Stimulated activated CD8-positive, alpha-beta memory T cell treated with anti-CD3 and anti-CD28 coated beads, Interleukin-7, amount 100 ng/mL, for 4 hours (primary cell): ENCODE measurements around the gene RAB6B.

ENCODE experiments used
- DNase-seq, 2 donors: peaks; one replicate each; pipeline ENCODE4 v3.0.0-alpha.2; 2020; ENCODE audit warnings: low read depth in 2 of 2

Gene RAB6B

DNA sequence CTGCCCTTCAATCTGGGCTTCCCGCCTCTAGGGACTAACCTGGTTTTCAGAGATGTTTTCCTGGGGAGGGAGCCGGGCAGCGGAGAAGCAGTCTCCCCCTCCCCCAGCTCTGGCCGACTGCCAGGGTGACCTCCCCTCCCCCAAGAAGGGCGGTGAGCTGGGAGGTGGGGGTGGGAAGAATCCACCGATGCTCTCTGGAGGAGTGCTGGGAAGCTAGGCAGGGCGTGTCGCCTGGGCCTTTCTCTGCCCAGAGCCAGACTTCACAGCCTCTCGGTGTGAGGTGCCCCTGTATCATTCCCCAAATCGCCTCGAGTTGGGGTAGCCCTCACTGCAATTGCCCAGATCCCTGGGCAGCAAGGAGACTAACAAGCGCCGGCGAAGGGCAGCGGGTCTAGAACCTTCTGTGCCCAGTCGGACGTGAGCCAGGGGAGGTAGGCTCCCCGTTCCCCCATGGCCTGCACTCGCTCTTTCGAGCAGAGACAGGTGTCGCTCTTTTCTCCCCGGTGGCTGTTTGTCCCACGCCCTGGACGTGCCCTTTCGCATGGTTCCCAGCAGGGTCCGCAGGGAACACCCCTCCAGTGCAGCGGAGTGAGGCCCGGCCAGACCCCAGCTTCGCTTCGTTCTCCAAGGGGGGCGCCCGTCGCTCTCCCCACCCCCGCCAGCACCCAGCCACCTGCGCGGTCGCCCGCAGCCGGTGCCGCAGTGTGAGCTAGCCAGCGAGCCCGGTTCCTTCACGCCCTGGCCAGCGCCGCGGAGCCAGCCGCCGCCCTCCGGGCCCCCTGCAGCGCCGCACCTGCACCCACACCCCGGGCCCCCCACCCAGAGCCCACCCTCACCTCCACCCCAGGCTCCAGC is 1.1 kb downstream of the RAB6B start:
- DNase-seq: no peak

DNA sequence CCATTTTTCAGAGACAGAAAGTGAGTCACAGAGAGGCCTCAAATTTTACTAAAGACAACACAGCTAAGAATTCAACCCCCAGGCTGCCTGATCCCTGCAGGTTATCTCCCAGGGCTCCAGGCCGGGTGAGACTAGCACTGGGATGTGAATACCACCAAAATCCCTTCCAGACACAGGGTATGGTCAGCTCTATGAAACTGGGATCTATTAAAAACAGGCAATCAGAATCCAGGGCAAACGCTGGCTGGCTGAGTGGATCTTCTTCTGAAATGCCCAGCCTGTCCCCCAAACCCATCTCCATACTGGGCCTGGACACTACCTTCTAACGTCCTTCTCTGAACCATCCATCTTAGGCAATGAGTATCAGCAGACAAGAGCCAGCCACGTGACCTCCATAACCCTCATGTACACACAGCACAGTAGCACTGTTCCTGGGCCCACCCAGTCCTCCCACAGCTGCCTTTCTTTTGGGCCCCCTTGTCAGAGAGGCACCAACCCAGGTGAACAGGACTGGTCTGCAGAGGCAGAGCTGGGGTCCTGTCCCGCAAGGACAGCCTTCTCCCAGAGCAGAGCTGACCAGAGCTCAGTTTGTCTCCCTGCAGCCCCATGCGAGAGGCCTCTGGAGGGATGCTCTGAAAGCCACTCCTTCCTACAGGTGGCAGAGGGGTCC is 1.9 kb downstream of the RAB6B start:
- DNase-seq: no peak

GRCh38 chr3:133892541-133893231 is 3.0 kb downstream of the RAB6B start:
- no peak for DNase-seq

GRCh38 chr3:133891662-133892378 is 3.9 kb downstream of the RAB6B start:
- no peak for DNase-seq

GRCh38 chr3:133890972-133891644 is 4.6 kb downstream of the RAB6B start:
- no peak for DNase-seq

- no peak for DNase-seq
Observed at GRCh38 chr3:133890037-133890436, 5.6 kb downstream of the RAB6B start.

DNA sequence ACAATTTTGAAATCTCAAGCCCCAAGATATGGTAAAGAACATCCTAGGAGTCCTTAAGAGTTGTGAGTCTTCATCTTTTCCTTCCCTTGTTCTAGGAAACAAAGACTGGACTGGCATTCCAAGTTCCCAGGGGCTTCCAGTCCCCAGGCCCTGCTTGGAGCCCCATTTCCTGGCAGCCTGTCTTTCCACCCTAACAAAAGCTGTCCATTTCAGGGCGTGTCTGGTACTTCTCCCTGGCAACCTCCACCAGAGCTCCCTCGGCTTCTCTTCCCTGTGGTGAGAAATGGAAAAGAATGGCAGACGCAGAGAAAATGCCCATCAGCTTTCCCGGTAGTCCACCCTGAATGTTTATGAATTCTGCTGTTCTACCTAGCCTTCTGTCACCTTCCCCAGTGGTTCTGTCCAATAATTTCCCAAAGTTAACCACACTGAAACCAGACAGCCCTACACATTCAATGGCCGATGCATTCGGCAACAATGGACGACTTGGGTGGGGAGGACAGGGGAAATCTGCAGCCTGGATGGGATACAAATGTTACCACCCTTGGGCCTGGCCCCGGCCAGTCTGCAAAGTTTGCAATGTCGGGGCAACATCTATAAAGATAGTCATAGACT is 6.8 kb downstream of the RAB6B start:
- no peak for DNase-seq

GRCh38 chr3:133887803-133888703 is 7.6 kb downstream of the RAB6B start:
- no peak for DNase-seq

GRCh38 chr3:133887074-133887802 is 8.4 kb downstream of the RAB6B start:
- DNase-seq: no peak

DNA sequence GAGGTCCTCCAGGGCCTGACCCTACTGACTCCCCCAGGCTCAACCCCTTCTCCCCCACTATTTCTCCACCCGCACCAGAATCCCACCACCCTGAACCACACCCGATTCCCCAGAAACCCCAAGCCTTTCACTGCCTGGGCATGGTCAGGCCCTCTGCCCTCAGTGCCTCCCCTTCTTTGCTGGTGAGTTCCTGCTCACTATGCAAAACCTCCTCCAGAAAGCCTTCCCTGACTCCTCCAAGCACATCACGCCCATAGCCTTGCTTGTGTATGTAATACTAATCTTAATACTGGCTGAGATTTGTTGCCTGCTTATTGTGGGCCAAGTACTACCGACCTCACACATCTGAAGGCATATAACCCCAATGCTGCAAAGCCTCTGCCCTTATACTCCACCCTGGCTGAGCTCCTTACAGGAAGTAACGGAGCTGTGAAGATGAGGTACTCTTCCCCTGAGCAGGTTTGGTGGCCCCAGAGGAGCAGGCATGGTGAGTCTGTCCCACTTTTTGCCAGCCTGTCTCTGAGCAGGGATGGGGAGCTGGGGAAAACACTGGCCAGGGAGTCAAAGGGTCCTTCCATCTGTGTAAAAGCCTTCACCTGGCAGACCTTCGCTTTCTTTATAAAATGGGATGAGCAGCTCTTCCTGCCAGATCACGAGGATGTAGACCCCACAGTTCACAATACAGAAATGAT is 9.5 kb downstream of the RAB6B start:
- DNase-seq: no peak

- no peak for DNase-seq
Observed at GRCh38 chr3:133884887-133885711, 10.6 kb downstream of the RAB6B start.

GRCh38 chr3:133884054-133884886 is 11.4 kb downstream of the RAB6B start:
- no peak for DNase-seq

GRCh38 chr3:133883641-133884040 is 12.0 kb downstream of the RAB6B start:
- DNase-seq: no peak

DNA sequence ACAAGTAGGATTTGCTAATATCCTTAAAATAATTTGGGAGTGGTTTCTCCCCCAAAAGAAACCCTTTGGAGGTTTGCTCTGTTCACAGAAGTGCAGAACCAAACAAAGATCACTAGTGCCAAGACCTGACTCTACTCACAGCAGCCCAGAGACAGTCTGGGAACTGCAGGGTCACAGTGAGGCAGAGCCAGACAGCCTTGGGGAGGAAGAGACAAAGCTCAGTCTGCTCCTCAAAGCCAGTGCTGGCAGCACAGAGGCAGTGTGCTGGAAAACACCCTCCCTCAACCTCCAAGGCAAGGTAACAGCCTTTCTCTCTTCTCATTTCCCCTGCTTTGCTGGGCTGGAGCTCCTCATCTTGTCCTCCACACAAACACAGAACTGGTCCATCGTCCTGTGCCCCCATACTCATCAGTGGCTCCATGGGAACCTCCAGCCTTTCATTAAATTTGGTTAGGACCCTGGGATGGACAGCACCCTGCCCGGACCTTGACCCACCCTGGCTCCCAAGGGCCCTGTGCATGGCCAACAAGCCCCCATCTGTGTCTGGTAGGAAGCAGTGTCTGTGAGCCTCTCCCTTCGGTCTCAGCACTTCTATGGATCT is 12.6 kb downstream of the RAB6B start:
- no peak for DNase-seq

GRCh38 chr3:133881939-133882825 is 13.5 kb downstream of the RAB6B start:
- peak in 1 of 2 donors; percentile 6 for DNase-seq
